ENCODE measurements around the gene NCOA3.

NCOA3 gene

GRCh38 chr20:47664744-47665143, 163.1 kb downstream of the NCOA3 start:
- in situ Hi-C loops (cut with HindIII; ENCODE audit: low sequenced_read_pairs): no loop called here
- DNase-seq (ENCODE audit: low read depth): no peak
- TF ChIP-seq, protein P1, sequence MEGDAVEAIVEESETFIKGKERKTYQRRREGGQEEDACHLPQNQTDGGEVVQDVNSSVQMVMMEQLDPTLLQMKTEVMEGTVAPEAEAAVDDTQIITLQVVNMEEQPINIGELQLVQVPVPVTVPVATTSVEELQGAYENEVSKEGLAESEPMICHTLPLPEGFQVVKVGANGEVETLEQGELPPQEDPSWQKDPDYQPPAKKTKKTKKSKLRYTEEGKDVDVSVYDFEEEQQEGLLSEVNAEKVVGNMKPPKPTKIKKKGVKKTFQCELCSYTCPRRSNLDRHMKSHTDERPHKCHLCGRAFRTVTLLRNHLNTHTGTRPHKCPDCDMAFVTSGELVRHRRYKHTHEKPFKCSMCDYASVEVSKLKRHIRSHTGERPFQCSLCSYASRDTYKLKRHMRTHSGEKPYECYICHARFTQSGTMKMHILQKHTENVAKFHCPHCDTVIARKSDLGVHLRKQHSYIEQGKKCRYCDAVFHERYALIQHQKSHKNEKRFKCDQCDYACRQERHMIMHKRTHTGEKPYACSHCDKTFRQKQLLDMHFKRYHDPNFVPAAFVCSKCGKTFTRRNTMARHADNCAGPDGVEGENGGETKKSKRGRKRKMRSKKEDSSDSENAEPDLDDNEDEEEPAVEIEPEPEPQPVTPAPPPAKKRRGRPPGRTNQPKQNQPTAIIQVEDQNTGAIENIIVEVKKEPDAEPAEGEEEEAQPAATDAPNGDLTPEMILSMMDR (IDR thresholded peaks at IDR 0.05; ENCODE audit: low read depth, low read length, missing control alignments): no peak
- H3K4me3 ChIP-seq (ENCODE audit: low read depth, low read length): no peak overlapping the region

DNA sequence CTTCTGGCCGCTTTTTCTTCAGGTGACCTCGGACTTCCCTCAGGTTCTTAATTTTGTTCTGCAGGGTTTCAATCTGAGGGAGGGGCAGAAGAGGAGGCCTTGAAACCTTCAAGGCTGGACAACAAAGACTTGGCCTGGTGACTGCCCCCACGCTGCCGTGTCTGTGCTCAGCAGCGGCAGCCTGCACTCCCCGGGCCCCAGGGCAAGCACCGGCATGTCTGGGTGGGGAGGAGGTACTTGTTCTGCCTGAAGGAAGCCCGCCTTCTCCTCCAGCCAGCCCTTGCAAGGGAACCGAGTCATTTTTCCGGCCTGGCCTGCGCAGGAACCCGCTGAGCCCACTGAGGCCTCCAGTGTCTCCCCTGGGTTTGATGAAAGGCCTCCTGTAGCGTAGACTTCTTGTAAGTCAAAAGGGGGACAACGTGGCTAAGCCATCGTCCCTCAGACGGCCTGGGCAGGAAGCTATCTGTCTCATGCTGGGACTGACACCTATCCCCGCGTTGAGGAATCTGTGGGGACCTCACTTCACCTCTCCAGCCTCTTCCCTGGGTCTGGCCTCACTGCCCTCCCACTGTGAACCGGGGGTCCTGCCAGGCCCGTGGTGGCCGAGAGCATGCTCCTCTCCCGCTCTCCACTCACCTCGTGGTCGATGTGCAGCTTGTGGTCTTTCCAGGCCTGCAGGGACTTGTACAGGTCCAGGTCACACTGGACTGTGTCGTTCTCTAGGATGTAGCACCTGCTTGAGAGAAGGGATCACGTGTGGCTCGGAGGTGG, 163.7 kb downstream of the NCOA3 start:
- TF ChIP-seq, protein P1 (IDR thresholded peaks at IDR 0.05; ENCODE audit: low read depth, low read length, missing control alignments): no peak
- DNase-seq (ENCODE audit: low read depth): no peak
- in situ Hi-C loops (cut with HindIII; ENCODE audit: low sequenced_read_pairs): no loop called here

GRCh38 chr20:47666304-47666703, 164.6 kb downstream of the NCOA3 start:
- TF ChIP-seq, protein P1 (IDR thresholded peaks at IDR 0.05; ENCODE audit: low read depth, low read length, missing control alignments): no peak
- no peak for DNase-seq (ENCODE audit: low read depth)
- in situ Hi-C loops (cut with HindIII; ENCODE audit: low sequenced_read_pairs): no loop called here
- no peak overlapping the region for H3K4me3 ChIP-seq (ENCODE audit: low read depth, low read length)

More for the DNA sequence above, 163.7 kb downstream of the NCOA3 start:
- H3K4me3 ChIP-seq (ENCODE audit: low read depth, low read length): no peak overlapping the region

GRCh38 chr20:47667086-47667485, 165.4 kb downstream of the NCOA3 start:
- TF ChIP-seq, protein P1 (IDR thresholded peaks at IDR 0.05; ENCODE audit: low read depth, low read length, missing control alignments): no peak
- no peak overlapping the region for H3K4me3 ChIP-seq (ENCODE audit: low read depth, low read length)
- in situ Hi-C loops (cut with HindIII; ENCODE audit: low sequenced_read_pairs): no loop called here
- DNase-seq (ENCODE audit: low read depth): no peak

DNA sequence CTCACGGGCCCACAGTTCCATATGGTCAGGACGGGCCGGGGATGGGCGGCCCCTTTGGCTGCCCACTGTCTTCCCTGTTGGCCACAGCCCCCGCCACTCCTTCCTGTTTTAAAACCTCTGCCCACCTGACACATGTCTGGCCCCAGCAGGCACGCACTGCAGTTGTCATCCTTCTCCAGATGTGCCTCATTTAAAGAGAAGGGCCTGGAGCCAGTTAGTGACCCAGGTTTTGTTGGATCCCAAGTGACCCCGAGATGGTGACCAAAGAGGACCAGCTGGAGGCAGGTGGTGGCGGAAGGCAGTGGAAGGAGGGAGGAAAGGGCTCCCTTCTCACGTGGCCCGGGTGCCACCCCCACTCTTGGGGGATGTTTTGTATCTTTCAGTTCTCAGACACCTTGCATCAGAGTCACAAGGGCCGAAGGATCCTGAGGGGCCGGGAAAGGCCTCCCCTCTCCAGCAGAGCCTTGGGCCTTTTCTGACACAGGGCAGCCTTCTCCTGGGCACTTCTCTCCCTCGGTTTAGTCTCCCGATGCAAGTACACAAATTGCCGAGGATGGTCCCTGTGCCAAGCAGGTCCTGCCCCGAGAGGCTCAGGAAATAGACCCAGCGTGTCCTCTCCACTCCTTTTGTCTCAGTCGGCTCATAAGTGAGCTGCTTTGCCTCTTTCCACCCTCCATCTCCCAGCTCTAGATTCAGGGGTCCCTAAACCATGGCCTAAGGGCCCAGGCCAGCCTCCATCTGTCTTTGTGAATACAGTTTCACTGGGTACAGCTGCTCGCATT, 166.0 kb downstream of the NCOA3 start:
- TF ChIP-seq, protein P1 (IDR thresholded peaks at IDR 0.05; ENCODE audit: low read depth, low read length, missing control alignments): no peak
- no peak for DNase-seq (ENCODE audit: low read depth)
- in situ Hi-C loops (cut with HindIII; ENCODE audit: low sequenced_read_pairs): no loop called here

GRCh38 chr20:47668313-47669151, 166.8 kb downstream of the NCOA3 start:
- in situ Hi-C loops (cut with HindIII; ENCODE audit: low sequenced_read_pairs): no loop called here
- TF ChIP-seq, protein P1 (IDR thresholded peaks at IDR 0.05; ENCODE audit: low read depth, low read length, missing control alignments): no peak
- H3K4me3 ChIP-seq (ENCODE audit: low read depth, low read length): no peak overlapping the region
- DNase-seq (ENCODE audit: low read depth): no peak

More for the DNA sequence above, 166.0 kb downstream of the NCOA3 start:
- H3K4me3 ChIP-seq (ENCODE audit: low read depth, low read length): no peak overlapping the region
